Measurements from ENCODE around the gene WDR49. TPM values are rescaled to one million over a fixed set of nuclear protein-coding genes. Genes with fewer than 3 reads are reported as not detected.

WDR49 gene
- total RNA-seq, 1 experiment from 2014 or later = 1.3 TPM

DNA sequence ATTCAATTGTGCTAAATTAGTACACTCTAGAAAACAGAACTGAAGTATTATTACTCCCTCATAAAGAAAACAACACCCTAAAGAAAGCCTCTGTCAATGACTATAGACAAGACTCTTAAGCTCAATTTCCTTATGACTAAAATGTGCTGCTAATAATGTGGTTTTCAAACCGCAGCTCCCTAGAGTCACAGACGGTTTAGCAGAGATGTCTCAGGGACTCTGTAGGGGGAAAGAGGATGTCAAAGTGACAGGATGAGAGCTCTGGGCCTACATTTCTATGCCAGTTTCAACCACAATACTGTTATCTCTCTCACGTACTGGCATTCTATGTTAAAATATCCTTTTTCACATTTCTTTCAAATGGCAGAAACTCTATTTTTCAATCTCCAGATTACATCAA is 37.6 kb upstream of the WDR49 start:
- no peaks in the 10 kb centered on the region for H3K79me1 ChIP-seq (ENCODE audit: insufficient read depth, low read depth, low read length, poor library complexity, severe bottlenecking)
- no peak overlapping the region for H3K4me3 Mint-ChIP-seq
- H3K4me1 Mint-ChIP-seq = peaks cover 12 to 15% of the 10 kb centered on the region in 2 experiments
- H4K8ac ChIP-seq (replicated peaks; ENCODE audit: insufficient read length, low read depth, low read length) = no peak overlapping the region
- peak overlapping the region in 1 of 3 experiments; percentile 46; a peak in 1 of 7 replicates for H3K27ac Mint-ChIP-seq
- H3K23ac ChIP-seq (ENCODE audit: insufficient read length, low read depth, low read length) = no peak overlapping the region
- H3K79me2 ChIP-seq (ENCODE audit: insufficient read depth, low read length) = no peaks in the 10 kb centered on the region; the same call in 1 of the 2 replicates
- no peak overlapping the region for H3K9ac ChIP-seq (ENCODE audit: extremely low read depth, insufficient read length, low read length)
- H4K5ac ChIP-seq (ENCODE audit: insufficient read length, low read depth, low read length) = no peak overlapping the region
- H2BK20ac ChIP-seq (ENCODE audit: low read depth, low read length, poor library complexity, severe bottlenecking) = no peak overlapping the region
- no peaks in the 10 kb centered on the region for H3K9me3 ChIP-seq (ENCODE audit: control insufficient read depth, low read depth, low read length)
- DNase-seq = no peak
- H2BK5ac ChIP-seq (ENCODE audit: insufficient read length, low read length) = no peak overlapping the region
- H3K56ac ChIP-seq (ENCODE audit: insufficient read length, low read depth, low read length) = no peak overlapping the region
- H3T11ph ChIP-seq (ENCODE audit: low read length) = no peak overlapping the region
- no peak overlapping the region for H3K4me2 ChIP-seq (ENCODE audit: insufficient read depth, insufficient read length, low read length)
- H3K18ac ChIP-seq (ENCODE audit: insufficient read length, low read depth, low read length) = no peak overlapping the region
- no peaks in the 10 kb centered on the region; the same call in 1 of the 2 replicates for H3K4me1 ChIP-seq (ENCODE audit: insufficient read depth, low read length)
- H3K27me3 Mint-ChIP-seq (ENCODE audit: low read depth) = no peaks in the 10 kb centered on the region
- H2BK120ac ChIP-seq (ENCODE audit: low read depth, low read length, poor library complexity, severe bottlenecking) = no peak overlapping the region
- H3K27ac ChIP-seq (ENCODE audit: insufficient read length, low read depth, low read length) = no peak overlapping the region
- no peak overlapping the region for H2BK12ac ChIP-seq (ENCODE audit: insufficient read length, low read depth, low read length)
- H3K14ac ChIP-seq (ENCODE audit: insufficient read depth, low read length) = no peak overlapping the region
- no peak for TF ChIP-seq CTCF (conservative IDR thresholded peaks at IDR 0.05)
- H4K91ac ChIP-seq (ENCODE audit: insufficient read length, low read depth, low read length) = no peak overlapping the region
- H2BK15ac ChIP-seq (ENCODE audit: low read depth, low read length) = no peak overlapping the region
- no CpG with 5 or more reads among the region's 3 CpGs for whole genome bisulfite sequencing (ENCODE audit: extremely low coverage, insufficient read length, low lambda C conversion rate)
- no peaks in the 10 kb centered on the region for H4K20me1 ChIP-seq (ENCODE audit: control insufficient read depth, insufficient read depth, insufficient read length)
- no peaks in the 10 kb centered on the region for H3K27me3 ChIP-seq (ENCODE audit: insufficient read depth, low read length)
- no peak overlapping the region for H2AFZ ChIP-seq (ENCODE audit: low read length)
- no peak overlapping the region for H3K4ac ChIP-seq (ENCODE audit: low read depth, low read length)
- no peaks in the 10 kb centered on the region for H3K9me3 Mint-ChIP-seq
- peaks cover 3 to 38% (median 22%) of the 10 kb centered on the region in 3 experiments; a peak in 6 of 7 replicates for H3K36me3 Mint-ChIP-seq (ENCODE audit: insufficient read depth in 1 of 3, low read depth in 3 of 3)
- H3K23me2 ChIP-seq (ENCODE audit: insufficient read length, low read depth, low read length, poor library complexity, severe bottlenecking) = no peaks in the 10 kb centered on the region
- H2AK5ac ChIP-seq (ENCODE audit: insufficient read length, low read length) = no peak overlapping the region

All from H9 (cell line).